HG02970 (cell line): ENCODE results near the gene PGM5.

Experiments
- ATAC-seq: cut with Tn5 transposase; IDR thresholded peaks from one replicate; pipeline ENCODE4 v1.9.1; 2021; ENCODE audit warnings: mild to moderate bottlenecking, moderate library complexity, moderate number of reproducible peaks; ENCODE audit not compliant: unreplicated experiment, low FRiP score

The PGM5 gene

DNA sequence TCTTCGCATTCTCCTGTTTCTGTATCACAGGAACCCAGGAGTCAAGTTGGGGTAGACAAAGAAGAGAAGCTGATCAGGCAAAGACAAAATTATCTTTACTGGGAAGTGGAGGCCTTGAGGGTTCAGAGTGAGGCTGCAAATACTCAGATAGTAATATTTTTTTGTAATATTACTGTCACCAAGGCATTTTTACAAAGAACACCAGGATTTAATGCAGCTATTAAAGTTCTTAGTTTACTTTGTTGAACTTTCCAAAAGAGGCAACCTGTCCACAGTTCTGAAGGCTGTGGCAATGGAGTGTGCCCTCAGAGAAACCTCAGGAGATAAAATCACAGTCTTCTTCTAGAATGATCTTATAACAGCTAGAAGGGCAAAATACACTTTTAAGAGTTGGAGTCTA is 74.9 kb downstream of the PGM5 start:
- ATAC-seq, result no peak

DNA sequence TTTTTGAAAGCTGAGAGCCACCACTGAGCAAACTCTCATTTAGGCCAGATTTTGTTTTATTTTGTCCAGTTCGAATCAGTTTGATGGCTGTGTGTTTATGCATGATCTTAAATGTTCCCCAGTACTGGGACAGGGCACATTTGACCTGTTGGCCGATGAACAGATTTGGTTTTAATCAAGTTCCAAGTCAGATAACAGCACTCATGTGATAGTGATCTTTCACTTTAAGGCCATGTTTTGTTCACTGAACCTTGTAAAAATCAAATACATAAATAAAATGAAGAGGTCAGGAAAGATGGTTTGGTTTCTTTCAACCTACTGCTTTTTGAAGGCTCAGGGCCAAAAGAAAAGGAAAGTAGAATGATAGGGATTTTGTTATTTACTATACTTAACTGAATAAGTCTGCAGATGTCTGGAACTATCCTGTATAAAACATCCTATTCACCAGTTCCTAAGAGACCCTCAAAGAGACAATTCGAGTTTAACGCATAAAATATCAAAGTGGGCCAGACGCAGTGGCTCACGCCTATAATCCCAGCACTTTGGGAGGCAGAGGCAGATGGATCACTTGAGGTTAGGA is 77.2 kb downstream of the PGM5 start:
- no peak for ATAC-seq

DNA sequence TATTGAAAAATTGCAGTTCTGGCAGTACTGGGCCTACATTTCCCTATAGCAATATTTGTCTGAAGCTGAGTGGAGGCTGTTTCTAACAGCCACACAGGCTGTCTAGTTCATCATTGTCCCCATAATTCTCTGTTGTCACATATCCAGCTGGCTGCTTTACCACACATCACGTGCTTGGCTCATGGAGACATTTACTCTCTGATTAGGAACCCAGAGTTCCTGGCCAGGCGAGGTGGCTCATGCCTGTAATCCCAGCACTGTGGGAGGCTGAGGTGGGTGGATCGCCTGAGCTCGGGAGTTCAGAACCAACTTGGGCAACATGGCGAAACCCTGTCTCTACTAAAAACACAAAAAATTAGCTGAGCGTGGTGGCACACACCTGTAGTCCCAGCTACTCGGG is 81.4 kb downstream of the PGM5 start:
- ATAC-seq, result no peak

DNA sequence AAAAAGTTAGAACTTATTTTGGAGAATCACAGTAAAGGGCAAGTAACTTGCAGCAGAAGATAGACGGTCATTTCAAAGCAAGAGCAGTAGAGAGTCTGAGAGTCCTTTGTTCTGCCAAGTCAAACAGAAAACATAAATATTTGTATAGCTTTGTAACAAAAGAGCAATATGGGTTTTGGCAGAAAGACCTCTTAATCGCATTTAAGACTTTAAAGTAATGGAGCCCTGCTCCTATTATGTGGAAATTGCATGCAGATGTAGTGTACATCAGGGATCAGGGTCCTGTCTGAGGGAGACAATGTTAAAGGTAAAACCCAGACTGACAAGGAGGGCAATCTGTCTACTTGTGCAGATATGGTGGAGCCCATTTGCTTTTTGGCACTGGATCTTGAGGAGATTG is 87.2 kb downstream of the PGM5 start:
- ATAC-seq, result no peak

DNA sequence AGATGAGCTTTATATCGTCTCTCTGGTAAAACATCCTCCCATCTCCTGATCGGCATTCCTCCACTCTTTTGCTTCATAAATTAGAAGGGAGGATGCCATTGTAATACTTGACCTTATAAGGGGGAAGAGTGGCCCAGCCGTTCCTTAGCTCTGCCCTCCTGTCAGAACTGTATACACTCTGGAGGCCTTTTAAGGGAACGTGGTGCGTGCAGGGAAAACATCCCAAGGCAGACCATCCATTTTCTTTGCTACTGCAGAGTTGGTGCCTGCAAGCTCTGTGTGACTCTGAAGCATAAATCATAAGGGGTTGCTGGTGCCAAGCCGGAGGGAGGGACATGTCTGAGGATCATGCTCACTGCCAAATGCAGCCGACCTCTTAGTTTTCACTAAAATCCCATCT is 90.4 kb downstream of the PGM5 start:
- no peak for ATAC-seq

DNA sequence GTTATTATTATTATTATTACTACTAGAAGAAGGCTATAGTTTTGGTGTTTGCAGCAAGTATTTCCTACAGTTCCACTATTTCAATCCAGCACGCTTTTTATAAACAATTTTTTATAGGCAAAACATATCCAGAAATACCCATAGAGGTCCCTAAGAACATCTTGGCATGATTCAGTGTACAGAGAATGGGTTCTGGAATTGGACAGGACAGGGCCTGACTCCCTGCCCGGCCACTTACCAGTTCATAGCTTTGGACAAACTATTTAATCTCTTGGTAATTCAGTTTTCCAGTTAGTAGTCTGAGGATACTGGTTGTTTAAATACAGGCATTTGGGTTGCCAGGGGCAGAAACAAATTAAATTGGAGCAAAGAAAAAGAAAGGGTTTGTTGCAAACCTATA is 91.2 kb downstream of the PGM5 start:
- ATAC-seq, result no peak

DNA sequence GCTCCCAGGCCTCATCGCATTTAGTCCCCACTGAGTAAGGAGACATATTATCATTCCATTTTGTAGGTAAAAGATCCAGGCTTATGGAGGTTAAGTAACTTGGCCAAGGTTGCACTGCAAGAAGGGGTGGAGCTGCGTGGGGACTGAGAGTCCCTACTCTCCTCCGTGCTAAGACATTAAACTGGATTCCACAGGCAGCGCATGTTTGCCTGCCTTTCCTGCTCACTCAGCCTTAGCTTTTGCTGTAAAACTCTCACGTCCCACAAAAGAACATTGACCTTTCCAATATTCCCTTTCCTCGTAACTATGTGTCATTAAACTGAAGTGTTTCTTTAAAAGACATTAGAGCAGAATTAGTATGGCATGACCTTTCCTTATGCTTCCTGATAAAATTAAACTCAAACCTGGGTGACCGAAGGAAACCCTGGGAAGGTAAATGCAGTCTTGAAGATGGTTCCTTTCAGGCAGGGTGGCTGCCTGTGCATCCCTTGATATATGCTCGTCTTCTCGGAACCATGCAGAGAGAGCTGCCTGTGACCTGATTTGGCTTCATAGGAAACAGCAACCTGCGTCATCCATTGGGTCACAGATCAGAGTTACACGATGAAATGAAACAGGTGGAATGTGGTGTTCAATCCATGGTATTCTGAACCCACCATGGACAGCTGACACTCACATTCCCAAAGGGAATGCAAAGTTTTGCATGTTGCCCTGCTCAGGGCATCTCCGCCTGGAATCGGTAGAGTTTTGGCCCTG is 98.3 kb downstream of the PGM5 start:
- no peak for ATAC-seq

DNA sequence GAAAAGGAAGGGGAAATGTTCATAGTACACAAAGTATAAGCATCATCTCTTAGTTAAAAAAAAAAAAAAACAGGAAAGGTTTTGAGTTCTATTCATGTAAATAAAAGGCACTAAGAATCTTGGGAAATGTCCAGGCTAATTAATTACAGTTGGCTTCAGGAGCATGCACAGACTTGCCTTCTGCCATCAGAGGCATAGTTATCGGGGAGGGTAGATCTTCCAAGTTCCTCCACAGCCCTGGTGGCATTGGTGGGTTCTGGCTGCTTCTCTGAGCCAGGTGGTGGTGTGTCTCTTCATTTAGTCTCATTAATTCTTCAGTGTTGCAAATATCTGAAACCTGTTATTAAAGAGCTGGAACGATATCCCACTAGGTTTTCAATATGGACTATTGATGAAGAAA is 99.0 kb downstream of the PGM5 start:
- ATAC-seq, result no peak

DNA sequence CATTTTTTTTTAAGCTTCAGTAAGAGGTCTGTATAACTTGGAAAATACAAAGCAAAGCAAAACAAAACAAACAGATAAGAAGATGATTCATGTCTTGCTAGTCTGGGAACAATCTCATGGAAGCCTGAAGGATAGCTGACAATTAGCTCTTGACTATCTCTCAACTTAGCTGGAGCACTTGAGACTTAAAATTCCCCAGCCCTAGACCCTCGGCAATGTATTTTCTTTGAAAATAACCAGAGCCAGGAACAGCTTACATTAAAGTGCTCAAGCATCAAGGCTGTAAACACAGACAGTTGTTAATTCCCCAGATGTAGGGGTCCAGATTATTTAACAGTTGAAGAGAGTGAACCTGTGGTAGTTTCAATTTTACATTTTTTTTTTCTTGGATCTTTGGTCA is 101.4 kb downstream of the PGM5 start:
- ATAC-seq, result no peak

DNA sequence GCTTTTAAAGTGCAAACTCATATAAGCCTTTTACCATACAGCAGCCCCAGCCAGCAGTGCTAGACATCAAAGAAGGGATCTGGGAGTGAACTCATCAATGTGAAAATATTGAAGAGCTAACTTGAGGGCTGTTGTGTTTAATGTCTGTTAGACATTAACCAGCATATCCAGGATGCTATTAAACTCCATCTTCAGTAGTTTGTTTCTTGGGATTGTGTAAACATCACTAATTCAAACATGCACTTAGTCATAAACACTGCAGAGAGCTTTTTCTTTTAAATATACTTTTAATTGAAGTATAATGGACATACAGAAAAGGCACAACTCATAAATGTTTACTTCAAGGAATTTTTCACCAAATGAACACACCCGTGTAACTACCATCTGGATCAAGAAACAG is 102.5 kb downstream of the PGM5 start:
- ATAC-seq, result no peak

DNA sequence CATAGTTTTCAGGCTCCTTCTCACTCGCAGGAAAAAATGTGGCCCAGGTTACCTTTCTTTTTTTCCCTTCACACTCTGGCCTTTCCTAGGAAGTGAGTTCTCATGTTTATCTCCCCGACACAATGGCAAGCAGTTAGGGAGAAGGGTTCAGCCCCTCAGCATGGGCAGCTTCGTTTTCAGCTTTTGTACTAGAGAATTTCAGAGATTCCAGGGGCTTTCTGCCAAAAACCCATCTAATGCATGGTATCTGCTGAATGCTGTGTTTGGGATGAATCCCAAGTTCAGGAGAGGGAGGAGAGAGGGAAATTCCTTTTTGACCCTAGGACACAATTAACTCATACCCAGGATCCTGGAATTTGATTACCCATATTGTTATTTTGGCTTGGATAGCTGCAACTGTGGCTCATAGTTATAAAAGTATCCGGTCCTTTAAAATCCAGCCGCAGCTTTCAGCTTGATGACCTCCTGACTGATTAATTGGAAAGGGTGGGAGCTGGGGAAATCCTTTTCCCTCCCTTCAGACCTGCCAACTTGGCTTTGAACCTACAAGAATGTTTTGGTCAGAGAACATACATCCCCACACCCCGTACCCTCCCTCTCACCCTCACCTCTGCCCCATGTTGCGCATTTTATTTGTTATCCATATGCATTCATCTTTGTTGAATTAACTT is 105.8 kb downstream of the PGM5 start:
- ATAC-seq, result no peak

DNA sequence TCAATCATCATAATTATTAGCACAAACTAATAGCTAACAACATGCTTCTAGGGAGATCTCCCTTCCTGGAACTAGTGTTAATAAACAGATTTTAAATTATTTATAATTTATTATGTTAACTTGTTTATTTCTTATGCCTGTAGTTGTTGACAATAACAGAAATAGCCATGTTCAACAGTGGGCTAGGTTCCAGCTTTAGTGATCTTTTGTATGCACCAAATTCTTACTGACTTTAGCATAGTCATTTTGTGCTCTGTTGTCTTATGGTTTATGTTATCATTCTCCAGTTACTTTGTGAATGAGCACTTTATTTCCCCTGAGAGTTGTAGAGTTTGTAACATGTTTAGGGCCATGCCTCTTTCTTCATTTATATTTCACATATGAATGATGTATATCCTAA is 113.7 kb downstream of the PGM5 start:
- ATAC-seq, result no peak

DNA sequence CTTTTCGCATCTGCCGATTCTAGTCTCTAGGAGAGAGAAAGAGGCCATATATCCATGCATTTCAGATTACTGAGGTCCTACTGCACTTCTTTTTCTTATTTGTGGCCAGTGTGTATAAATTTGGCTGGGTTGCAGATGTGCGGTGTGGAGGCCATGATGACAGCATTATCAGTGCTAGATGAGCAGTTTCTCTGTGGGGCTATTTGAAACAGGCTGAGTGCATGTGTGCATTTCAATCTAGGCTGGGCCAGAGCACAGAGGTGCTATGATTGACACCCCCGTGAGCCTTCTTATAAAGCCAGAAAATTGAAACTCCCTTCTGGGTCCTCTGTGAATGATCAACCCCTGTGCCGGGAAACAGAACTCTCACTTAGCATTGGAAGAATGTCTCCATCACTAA is 114.2 kb downstream of the PGM5 start:
- no peak for ATAC-seq

DNA sequence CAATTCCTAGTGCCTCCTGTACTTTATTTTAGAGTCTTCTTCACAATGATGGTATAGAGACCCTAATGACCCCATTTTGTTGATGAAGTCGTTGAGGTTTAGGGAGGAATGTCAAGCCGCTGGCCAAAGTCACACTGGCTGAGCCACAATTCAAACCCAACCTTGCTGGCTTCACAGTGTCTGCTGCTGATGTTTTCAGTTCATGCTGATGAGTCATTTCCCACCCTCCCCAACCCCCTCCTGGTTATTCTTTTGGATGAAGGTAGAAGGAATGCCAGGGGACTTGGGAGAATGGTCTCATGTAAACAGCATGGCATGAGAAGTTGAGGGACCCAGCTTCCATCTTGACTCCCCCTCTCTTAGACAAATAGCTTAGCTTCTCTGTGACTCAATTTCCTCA is 115.7 kb downstream of the PGM5 start:
- ATAC-seq, result no peak

DNA sequence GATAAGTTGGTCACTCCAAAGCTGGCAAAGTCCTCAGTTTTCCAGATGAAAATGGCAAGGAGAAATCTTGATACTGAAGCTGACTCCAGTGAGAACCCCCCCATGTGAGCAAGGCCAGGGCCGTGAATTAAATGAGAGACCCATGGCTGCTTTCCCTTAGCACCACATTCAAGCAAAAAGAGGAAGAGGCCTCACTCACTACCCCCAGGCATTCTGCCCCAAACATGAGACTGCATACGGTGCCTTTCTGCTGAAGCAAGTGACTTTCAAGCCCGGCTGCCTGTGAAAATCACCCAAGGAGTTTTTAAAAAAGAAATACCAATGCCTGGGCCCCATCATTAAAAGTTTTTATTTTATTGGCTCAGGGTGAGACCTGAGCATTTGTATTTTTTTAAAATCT is 117.4 kb downstream of the PGM5 start:
- no peak for ATAC-seq

DNA sequence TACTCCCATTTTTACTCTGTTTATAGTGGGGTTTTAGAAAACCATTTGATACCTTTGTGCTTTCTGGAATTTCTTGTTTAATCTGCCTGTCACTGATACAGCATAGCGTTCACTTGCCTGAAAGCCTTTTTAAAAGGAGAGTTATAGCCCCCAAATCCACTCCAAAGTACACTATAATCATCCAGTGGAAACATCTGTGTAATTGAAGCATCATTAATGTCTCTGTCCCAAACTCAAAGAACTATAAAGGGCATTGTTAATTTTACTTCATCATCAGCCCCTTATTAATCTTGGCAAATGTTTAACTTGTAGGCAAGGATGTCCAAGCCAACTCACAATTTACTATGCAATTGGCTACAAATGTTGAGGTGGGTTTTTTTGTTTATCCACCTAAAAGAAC is 120.0 kb downstream of the PGM5 start:
- no peak for ATAC-seq

DNA sequence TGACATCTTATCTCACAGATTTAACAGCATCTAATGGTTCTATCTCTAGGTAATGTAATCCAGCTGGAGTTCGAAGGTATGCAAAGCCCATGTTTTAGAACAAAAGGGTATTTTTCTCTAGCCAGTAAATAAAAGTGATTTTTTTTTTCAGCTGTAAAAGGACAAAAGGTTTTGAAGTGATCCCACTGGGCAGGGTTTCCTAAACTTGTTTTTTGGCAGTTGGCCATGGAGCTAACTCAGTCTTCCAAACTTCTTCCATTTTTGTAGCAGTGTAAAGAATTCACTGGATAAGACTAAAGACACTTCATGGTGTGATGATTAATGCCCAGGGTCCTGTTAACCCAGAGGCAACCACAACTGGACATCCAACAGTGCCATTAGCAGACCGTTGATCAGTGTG is 120.4 kb downstream of the PGM5 start:
- no peak for ATAC-seq

DNA sequence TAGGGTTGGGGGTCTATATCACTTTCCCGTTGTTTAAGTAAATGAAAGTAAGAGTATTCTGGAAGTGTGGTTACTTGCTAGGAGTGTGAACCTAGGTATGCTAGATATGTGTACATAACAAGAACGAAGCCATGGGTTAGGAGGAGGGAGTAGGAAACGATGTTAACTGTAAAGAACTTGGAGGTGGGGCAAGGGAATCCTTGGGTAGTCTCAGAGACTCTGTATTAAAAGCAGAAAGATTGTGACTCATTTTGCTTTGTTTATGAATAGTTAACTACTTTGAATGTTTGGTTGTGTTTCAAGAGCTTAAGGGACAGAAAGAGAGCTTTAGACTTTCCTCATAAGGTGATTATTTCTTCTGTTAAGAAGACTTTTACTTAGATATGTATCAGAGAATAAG is 124.4 kb downstream of the PGM5 start:
- ATAC-seq, result no peak

DNA sequence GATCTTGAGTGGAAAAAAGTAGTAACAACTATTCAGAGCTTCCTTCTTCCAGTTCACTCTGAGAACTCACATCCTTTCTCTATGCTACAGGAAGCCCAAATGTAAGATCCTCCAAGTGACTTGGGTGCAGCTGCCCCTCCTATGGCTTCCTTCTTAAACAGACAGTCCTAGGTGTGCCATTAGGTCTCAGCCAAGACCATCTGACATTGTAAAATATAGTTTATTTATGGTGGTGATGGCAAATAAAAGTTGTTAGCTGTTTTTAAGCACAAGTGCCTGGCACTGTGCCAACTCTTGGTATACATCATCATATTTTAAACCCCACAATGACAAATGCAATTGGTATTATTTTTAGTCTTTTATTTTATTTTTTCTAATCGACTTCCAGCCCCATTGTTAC is 126.1 kb downstream of the PGM5 start:
- ATAC-seq, result no peak

DNA sequence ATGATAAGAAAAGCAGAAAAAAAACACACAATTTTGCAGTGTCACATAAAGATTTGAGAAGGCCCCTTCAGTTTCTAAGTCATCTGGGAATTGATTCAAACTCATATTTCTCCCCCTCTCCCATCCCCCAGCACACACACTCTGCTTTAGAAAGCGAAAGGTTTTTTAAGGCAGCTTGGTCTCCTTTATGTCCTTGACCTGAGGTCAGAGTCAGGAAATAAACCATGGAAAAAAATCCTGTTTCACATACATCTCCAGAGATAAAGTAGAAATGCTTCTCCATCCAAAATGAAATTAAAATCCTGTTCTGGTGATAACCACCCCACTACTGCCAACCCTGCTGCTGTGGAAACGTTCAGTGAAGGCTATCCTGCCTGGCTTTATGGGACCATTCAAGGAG is 131.7 kb downstream of the PGM5 start:
- no peak for ATAC-seq

DNA sequence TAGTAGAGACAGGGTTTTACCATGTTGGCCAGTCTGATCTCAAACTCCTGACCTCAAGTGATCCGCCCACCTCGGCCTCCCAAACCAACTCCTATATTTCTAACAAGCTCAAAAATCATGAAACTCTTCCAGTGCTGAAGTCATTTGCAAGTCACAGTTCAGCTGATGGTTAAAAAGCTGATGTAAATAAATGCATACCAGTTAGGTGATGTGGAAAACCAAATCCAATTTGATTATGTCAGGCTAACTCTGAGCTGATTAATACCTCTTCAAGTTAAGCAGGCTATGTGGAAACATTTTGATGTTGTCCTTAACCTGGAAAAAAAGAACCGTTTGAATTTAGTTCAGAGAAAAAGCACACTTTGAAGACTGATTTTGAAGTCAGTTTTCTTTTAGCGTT is 133.2 kb downstream of the PGM5 start:
- ATAC-seq, result no peak

DNA sequence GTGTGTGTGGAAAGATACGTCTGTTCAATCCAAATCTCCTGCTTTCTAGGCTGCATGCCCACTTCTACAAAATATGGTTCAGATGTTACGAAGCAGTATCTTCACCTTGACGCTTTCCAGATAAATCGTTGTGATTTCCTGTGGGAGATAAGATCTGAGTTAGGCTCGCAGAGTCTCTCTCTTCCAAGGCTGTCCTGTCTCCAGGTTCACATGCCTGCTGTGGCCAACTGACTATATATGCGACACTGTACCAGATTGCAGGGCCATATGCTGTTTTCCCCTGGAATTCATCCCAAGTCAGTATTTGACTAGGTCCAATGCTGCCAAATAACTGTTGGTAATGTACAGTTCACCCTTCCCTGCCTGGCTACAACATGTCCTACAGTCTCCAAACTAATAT is 136.4 kb downstream of the PGM5 start:
- no peak for ATAC-seq
